Sigmoid colon (tissue), 4 donors: ENCODE measurements around the gene ACRBP.

Experiments used
- CTCF ChIP-seq, 4 experiments: fragments of 450-650 bp in 3 of 4; fragments of 200-600 bp in 1 of 4; IDR thresholded peaks; one replicate each; pipeline ENCODE4 v1.5.1; 2016 to 2019; ENCODE audit warnings: antibody characterized with exemption in 4 of 4, mild to moderate bottlenecking in 3 of 4, moderate library complexity in 2 of 4
- EP300 ChIP-seq, 4 donors: sonication (generic); formaldehyde crosslinking; IDR thresholded peaks; one replicate each; pipeline ENCODE4 v1.6.1; 2017; ENCODE audit warnings: antibody characterized with exemption in 4 of 4
- POLR2A ChIP-seq, 2 donors: fragments of 450-650 bp; IDR thresholded peaks; one replicate each; pipeline ENCODE4 v1.6.1; 2016; ENCODE audit warnings: antibody characterized with exemption in 2 of 2, mild to moderate bottlenecking in 2 of 2, moderate library complexity in 2 of 2
- POLR2AphosphoS5 ChIP-seq, 4 donors: sonication (generic); formaldehyde crosslinking; IDR thresholded peaks; one replicate each; pipeline ENCODE4 v1.6.1; 2017; ENCODE audit warnings: antibody characterized with exemption in 4 of 4

GRCh38 chr12:6635375-6635855 lies 11.8 kb downstream of the ACRBP start:
- TF ChIP-seq CTCF (IDR thresholded peaks at IDR 0.05) = no peak
- TF ChIP-seq POLR2A (IDR thresholded peaks at IDR 0.05) = no peak
- TF ChIP-seq POLR2AphosphoS5 (IDR thresholded peaks at IDR 0.05) = no peak
- no peak for TF ChIP-seq EP300 (IDR thresholded peaks at IDR 0.05)
